Left renal pelvis (tissue), 4 donors: ENCODE results near the gene TMEM126A. TPM values are rescaled to one million over a fixed set of nuclear protein-coding genes. Genes with fewer than 3 reads are reported as not detected.
A peak's percentile ranks its signal among the peaks of the same experiment; 100 is the strongest.

Experiments
- DNase-seq, 4 donors: peaks; one replicate each; pipeline ENCODE4 v3.0.0-alpha.2; 2013; ENCODE audit warnings: low read depth in 4 of 4, low spot score in 3 of 4
- polyA plus RNA-seq, 4 donors: library from polyadenylated mRNA; unstranded; fragments of 120-200 nt; gene quantifications; one replicate each; pipeline ENCODE4 v1.2.1, GENCODE V29; 2013; ENCODE audit not compliant: insufficient read length in 4 of 4

TMEM126A gene
- polyA plus RNA-seq, 4 donors = 28.8 to 36.9 (median 30.9) TPM

DNA sequence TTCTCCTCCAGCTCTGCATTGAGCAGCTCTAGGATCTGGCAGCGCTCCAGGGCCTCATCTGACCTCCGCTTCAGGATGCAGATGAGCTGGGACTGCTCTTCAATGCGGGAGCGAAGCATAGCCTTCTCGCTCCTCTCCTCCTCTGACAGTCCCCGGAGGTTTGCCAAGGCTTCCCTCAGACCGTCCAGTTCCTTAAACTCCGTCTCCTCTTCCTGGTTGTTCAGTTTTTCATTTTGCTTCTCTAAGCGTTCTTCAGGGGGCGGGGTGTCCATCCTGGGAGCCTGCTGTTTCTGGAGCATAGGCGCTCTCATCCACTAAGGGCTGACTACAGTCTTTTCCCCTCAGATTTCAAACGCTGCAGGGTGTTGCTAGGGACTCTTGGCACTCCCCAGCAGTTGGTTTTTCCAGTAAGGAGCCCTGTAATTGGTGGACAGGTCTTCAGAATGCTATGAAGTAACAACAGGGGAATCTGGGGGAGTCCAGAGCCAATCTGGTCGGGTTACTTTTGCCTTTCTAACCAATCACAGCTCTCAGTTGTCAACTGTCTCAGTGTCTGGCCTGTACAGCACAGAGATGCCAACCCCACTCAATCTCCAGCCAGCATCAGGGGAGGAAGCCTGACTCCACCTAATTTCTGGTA lies 38.2 kb downstream of the TMEM126A start, which contains the start of gene CCDC89:
CCDC89 (minus strand) TSS at position 376 of the 640 bp plus-strand sequence; CDS start at position 311, 65 bp downstream.
- peak; percentile 68 to 93 (median 82) for DNase-seq

DNA sequence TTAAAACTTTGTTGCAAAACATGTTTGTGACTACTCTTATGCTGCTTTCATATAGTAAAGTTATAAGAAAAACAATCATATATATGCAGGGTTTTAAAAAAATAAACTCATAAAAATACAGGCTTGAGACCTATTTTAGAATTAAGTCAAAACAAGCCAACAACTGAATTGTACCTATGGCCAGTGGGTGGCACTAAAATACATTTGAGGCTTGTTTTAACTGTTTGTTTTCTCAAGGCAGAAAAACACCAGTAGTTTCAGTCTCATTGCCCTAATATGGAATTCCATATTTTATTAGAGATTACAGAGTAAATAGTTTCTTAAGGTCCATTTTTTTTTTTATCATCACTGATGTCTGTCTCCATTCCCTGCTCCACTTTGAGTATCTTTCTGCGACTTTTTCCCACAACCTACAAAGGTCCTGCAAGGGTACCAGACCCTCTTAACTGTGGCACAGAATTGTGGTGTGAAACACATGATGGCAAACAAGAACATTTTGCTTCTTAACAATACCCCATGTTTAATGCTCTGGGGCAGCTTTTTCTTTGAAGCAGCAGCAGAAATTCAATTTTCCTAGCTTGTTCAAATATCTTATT lies 46.7 kb downstream of the TMEM126A start:
- DNase-seq = no peak

GRCh38 chr11:85695546-85695945 lies 47.8 kb downstream of the TMEM126A start:
- no peak for DNase-seq

GRCh38 chr11:85697747-85698146 lies 50.0 kb downstream of the TMEM126A start:
- no peak for DNase-seq

DNA sequence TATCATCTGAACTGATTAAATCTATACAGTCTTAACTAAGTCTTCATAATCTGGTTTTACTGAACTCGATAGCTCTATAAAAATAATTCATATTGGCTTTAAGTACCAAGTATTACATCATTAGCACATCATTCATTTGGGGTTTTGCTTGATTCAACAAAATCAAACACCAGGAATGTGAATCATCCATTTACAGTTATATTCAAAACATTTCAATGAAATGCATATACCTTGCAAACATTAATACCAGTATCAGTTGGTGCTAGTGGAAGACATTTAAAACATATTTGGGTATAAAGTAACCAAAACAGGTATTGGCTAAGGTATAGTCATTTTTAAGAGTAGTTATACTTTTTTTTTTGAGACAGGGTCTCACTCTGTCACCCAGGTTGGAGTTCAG lies 50.4 kb downstream of the TMEM126A start:
- DNase-seq = no peak

GRCh38 chr11:85699957-85700741 lies 52.4 kb downstream of the TMEM126A start:
- no peak for DNase-seq

DNA sequence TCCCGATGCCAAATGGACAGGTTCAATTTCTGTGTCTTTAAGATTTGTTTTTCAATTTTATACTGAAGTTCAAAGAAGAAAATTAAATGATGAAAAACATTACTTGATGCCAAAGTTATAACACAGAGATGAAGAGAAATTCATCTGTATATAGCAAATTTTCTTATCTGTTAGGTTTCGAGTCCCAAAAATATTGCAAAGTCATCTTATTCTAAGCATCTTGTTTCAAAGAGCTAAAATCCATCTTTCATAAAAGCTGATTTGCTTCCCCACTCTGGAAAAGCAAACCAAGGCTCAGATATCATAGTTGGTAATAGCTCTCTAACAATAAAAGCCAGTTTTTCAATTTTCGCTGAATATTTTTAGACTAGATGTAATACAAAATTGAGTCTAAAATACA lies 57.2 kb downstream of the TMEM126A start:
- no peak for DNase-seq

- no peak for DNase-seq
Measured at GRCh38 chr11:85705800-85706199, 58.0 kb downstream of the TMEM126A start.

Other genes with a start within 250 kb of the TMEM126A start
- 10 to 100 TPM in 3 of 4 donors, 1 to 10 TPM in 1; 6.8 to 14.7 (median 13.2) TPM for gene DLG2, start 20.6 kb upstream of the TMEM126A start, polyA plus RNA-seq
- 10 to 100 TPM; 50.0 to 70.9 (median 64.6) TPM for gene TMEM126B, start 19.4 kb upstream of the TMEM126A start, polyA plus RNA-seq
- 100 to 1,000 TPM in 2 of 4 donors, 10 to 100 TPM in 2; 70.9 to 126 (median 109) TPM for gene CREBZF, start 17.2 kb downstream of the TMEM126A start, polyA plus RNA-seq
- gene CCDC89, start 38.2 kb downstream of the TMEM126A start, polyA plus RNA-seq = 1 to 10 TPM; 3.0 to 3.9 (median 3.3) TPM
- 10 to 100 TPM in 3 of 4 donors, 1 to 10 TPM in 1; 7.8 to 96.9 (median 77.8) TPM for gene SYTL2, start 163.2 kb downstream of the TMEM126A start, polyA plus RNA-seq
- gene CCDC83, start 207.4 kb downstream of the TMEM126A start, polyA plus RNA-seq = not detected